ENCODE results near the gene FBXO31. TPM values are rescaled to one million over a fixed set of nuclear protein-coding genes. Genes with fewer than 3 reads are reported as not detected.
"Not testable (repeated sequence)": the region's sequence is repeated elsewhere in the genome, so short reads cannot be mapped to it uniquely, and the experiment has no call there.

The FBXO31 gene
- total and polyA plus RNA-seq, 8 donors: 6.4 to 1,171 (median 23.8) TPM

DNA sequence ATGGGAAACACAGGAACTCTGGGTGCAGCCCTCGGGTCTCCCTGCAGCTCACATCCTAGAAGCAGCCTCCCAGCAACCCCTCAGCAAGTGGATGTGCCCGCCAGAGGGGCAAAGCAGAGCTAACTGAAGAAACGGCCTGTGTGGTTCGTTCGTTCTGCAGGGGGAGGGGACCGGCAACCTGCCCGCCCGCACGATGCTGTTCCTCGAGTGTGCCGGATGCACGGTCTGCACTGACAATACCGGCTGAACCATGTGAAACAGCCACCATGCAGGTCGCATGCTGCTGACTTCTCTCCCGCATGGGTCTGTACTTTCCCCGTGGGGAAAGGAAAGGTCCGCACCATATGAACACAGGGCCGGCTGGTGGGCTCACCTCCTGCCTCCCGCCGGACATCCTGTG lies 41.1 kb downstream of the FBXO31 start:
- Histone ChIP-seq H3K36me3 (peaks cover 47 to 91% (median 83%) of the 10 kb centered on the region in 4 donors), H3K9me3 (no peaks in the 10 kb centered on the region), H3K4me3 (no peak overlapping the region), H3K4me1 (peaks cover 4 to 21% (median 13%) of the 10 kb centered on the region in 4 donors), H3K27me3 (no peaks in the 10 kb centered on the region), H3K27ac (no peak overlapping the region)
- intact Hi-C loops (cut with DNase I; ENCODE audit: low total_unique reads): no loop called here
- no peak for TF ChIP-seq POLR2AphosphoS5 (IDR thresholded peaks at IDR 0.05)
- TF ChIP-seq, protein P1, sequence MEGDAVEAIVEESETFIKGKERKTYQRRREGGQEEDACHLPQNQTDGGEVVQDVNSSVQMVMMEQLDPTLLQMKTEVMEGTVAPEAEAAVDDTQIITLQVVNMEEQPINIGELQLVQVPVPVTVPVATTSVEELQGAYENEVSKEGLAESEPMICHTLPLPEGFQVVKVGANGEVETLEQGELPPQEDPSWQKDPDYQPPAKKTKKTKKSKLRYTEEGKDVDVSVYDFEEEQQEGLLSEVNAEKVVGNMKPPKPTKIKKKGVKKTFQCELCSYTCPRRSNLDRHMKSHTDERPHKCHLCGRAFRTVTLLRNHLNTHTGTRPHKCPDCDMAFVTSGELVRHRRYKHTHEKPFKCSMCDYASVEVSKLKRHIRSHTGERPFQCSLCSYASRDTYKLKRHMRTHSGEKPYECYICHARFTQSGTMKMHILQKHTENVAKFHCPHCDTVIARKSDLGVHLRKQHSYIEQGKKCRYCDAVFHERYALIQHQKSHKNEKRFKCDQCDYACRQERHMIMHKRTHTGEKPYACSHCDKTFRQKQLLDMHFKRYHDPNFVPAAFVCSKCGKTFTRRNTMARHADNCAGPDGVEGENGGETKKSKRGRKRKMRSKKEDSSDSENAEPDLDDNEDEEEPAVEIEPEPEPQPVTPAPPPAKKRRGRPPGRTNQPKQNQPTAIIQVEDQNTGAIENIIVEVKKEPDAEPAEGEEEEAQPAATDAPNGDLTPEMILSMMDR (IDR thresholded peaks at IDR 0.05): no peak
- TF ChIP-seq POLR2A (IDR thresholded peaks at IDR 0.05): no peak
- no peak for TF ChIP-seq EP300 (IDR thresholded peaks at IDR 0.05)
- 92 to 96% (median 94%) methylated on average over 18 to 20 of the region's 20 CpGs for WGBS, 5 donors
- DNase-seq: no peak

DNA sequence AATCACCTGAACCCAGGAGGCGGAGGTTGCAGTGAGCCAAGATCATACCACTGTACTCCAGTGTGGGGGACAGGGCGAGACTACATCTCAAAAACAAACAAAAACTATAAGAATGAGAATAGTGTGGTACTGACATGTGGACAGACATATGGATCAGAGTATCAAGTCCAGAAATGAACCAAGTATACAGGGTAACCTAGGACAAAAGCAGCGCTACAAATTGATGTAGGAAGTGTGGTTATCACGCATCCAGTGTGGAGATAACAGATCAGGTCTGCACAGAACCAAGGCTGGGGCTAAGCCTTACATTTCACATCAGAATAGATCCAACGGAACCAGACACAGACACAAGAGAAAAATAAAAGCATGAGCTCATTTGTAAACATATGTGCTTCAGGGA lies 43.4 kb downstream of the FBXO31 start:
- Histone ChIP-seq H3K36me3 (peaks cover 41 to 87% (median 82%) of the 10 kb centered on the region in 4 donors), H3K27ac (no peak overlapping the region), H3K4me1 (peaks cover 0 to 12% (median 4%) of the 10 kb centered on the region in 4 donors), H3K9me3 (no peaks in the 10 kb centered on the region), H3K4me3 (no peak overlapping the region), H3K27me3 (no peaks in the 10 kb centered on the region)
- intact Hi-C loops (cut with DNase I; ENCODE audit: low total_unique reads): no loop called here
- no peak for DNase-seq
- WGBS, 5 donors: 90 to 96% (median 92%) methylated on average over 5 of the region's 5 CpGs
- TF ChIP-seq POLR2A (IDR thresholded peaks at IDR 0.05) (no peak), POLR2AphosphoS5 (IDR thresholded peaks at IDR 0.05) (no peak), EP300 (IDR thresholded peaks at IDR 0.05) (no peak)
- TF ChIP-seq, protein P1 (IDR thresholded peaks at IDR 0.05): no peak

DNA sequence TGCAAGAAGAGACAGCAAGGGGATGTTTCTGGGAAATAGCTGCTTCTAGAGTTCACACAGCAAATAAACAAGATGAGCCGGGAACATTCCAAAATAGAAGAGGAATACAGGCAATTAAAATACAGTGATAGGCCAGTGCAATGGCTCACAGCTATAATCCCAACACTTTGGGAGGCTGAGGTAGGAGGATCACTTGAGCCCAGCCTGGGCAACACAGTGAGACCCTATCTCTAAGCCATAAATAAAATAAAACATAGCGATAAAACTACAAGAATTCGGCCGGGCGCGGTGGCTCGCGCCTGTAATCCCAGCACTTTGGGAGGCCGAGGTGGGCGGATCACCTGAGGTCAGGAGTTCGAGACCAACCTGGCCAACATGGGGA lies 43.9 kb downstream of the FBXO31 start:
- DNase-seq; intact Hi-C loops (cut with DNase I; ENCODE audit: low total_unique reads); H3K27ac ChIP-seq; H3K4me3 ChIP-seq; H3K4me1 ChIP-seq; H3K27me3 ChIP-seq; H3K9me3 ChIP-seq: not testable (repeated sequence)
- H3K36me3 ChIP-seq: peaks cover 45 to 92% (median 85%) of the 10 kb centered on the region in 4 donors
- WGBS, 5 donors: 94 to 99% (median 96%) methylated on average over 11 of the region's 11 CpGs

DNA sequence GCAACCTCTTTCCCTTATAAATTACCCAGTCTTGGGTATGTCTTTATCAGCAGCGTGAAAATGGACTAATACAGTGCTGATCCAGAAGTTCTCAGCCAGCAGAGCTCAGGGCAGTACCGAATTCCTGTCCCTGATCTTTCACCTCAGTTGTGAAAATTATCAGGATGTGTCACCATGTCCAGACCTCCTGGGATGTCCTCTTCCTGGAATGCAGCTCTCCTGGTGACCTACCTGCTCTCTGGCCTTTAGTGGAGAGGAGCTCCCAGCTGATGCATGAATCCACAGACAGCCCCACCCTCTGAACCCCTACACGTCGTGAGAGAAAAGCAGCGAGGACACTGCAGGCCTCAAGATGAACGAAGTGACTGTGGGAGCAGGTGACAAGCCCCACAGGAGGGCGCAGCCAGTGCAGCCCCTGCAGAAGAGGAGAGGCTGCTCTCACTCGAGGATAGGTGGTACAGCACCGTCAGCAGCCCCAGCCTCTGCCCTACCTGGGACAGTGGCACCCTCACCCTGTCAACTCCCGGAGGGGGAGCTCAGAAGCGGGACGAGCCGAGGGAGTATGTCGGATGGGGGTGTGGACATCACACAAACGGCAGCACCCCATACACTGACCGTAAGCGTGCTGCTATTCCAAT lies 44.4 kb downstream of the FBXO31 start:
- no peaks in the 10 kb centered on the region for H3K27me3 ChIP-seq
- DNase-seq: no peak
- intact Hi-C loops (cut with DNase I; ENCODE audit: low total_unique reads): no loop called here
- no peaks in the 10 kb centered on the region for H3K9me3 ChIP-seq
- TF ChIP-seq POLR2A (IDR thresholded peaks at IDR 0.05): no peak
- TF ChIP-seq EP300 (IDR thresholded peaks at IDR 0.05): no peak
- TF ChIP-seq, protein P1 (IDR thresholded peaks at IDR 0.05): no peak
- TF ChIP-seq POLR2AphosphoS5 (IDR thresholded peaks at IDR 0.05): no peak
- WGBS, 5 donors: 92 to 96% (median 95%) methylated on average over 16 to 17 of the region's 17 CpGs
- no peak overlapping the region for H3K27ac ChIP-seq
- no peak overlapping the region for H3K4me3 ChIP-seq
- H3K36me3 ChIP-seq: peaks cover 50 to 95% (median 87%) of the 10 kb centered on the region in 4 donors
- peaks cover 0 to 2% (median 0%) of the 10 kb centered on the region in 4 donors for H3K4me1 ChIP-seq

DNA sequence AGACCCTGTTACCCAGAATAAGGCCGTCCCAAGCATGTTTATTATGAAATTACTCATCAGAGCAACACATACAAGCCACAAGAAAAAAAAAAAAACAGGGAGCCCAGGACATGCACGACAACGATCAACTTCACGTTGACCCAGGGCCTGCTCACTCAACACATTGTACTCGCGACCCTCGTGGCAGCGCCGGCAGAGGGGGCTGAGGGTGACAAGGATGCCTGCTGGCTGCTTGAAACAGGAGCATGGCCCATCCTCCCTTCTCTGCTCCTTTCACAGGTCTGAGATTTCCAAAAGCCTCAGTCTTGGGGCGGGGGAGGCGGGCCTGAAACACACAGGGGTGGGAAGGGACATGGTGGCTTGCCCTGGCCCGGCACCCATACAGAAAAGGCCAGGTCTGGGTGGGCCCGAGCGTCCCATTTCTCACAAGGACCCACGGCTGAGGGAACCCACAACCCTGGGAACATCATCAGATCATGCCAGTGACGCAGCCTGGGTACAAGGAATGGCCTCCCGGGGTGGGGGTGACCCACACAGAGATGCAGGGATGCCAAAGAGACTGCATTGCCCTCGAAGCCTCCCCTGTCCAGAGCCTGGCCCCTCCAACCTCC lies 45.3 kb downstream of the FBXO31 start:
- no peaks in the 10 kb centered on the region for H3K4me1 ChIP-seq
- no peak for DNase-seq
- H3K27ac ChIP-seq: no peak overlapping the region
- intact Hi-C loops (cut with DNase I; ENCODE audit: low total_unique reads): no loop called here
- H3K36me3 ChIP-seq: peaks cover 55 to 95% (median 87%) of the 10 kb centered on the region in 4 donors
- 87 to 96% (median 95%) methylated on average over 18 of the region's 18 CpGs for WGBS, 5 donors
- no peaks in the 10 kb centered on the region for H3K9me3 ChIP-seq
- no peak overlapping the region for H3K4me3 ChIP-seq
- H3K27me3 ChIP-seq: no peaks in the 10 kb centered on the region
- TF ChIP-seq POLR2AphosphoS5 (IDR thresholded peaks at IDR 0.05) (no peak), EP300 (IDR thresholded peaks at IDR 0.05) (no peak), POLR2A (IDR thresholded peaks at IDR 0.05) (no peak)
- TF ChIP-seq, protein P1 (IDR thresholded peaks at IDR 0.05): no peak
